GM12864 (cell line): Measurements from ENCODE around the gene HHIP.

Experiments used
- DNase-seq: peaks from one replicate; pipeline ENCODE4 v3.0.0-alpha.2; 2011; ENCODE audit warnings: low read depth
- H3K4me3 ChIP-seq: 2 replicates; pipeline ENCODE4 v1.5.1; 2011; ENCODE audit warnings: mild to moderate bottlenecking, low read depth, low read length, control low read depth
- CTCF ChIP-seq: IDR thresholded peaks from 2 replicates; pipeline ENCODE4 v1.5.1; 2011; ENCODE audit warnings: low read depth, mild to moderate bottlenecking, moderate library complexity, low read length, control low read depth, inconsistent platforms; ENCODE audit errors: missing control alignments

HHIP gene

GRCh38 chr4:144627663-144628076, 18.3 kb upstream of the HHIP start:
- TF ChIP-seq CTCF, result no peak
- DNase-seq, result no peak
- H3K4me3 ChIP-seq, result no peak overlapping the region

- peak; percentile 10 for DNase-seq
- H3K4me3 ChIP-seq, result no peak overlapping the region
- no peak for TF ChIP-seq CTCF
Observed at GRCh38 chr4:144633215-144633614, 12.7 kb upstream of the HHIP start.

- DNase-seq, result peak; percentile 57
- no peak for TF ChIP-seq CTCF
- H3K4me3 ChIP-seq, result no peak overlapping the region
Observed at GRCh38 chr4:144634978-144635747, 10.8 kb upstream of the HHIP start.

GRCh38 chr4:144644368-144645101, 1.4 kb upstream of the HHIP start:
- TF ChIP-seq CTCF, result no peak
- no peak overlapping the region for H3K4me3 ChIP-seq
- DNase-seq, result no peak

GRCh38 chr4:144645102-144645630, 790 bp upstream of the HHIP start:
- no peak for TF ChIP-seq CTCF
- H3K4me3 ChIP-seq, result no peak overlapping the region

GRCh38 chr4:144646523-144647094, 653 bp downstream of the HHIP start:
- H3K4me3 ChIP-seq, result no peak overlapping the region
- no peak for TF ChIP-seq CTCF
- no peak for DNase-seq

More at GRCh38 chr4:144645102-144645630, 790 bp upstream of the HHIP start:
- DNase-seq, result no peak
